NK-92 (cell line): ENCODE results near the gene TWSG1.
"Not testable (repeated sequence)": the region's sequence is repeated elsewhere in the genome, so short reads cannot be mapped to it uniquely, and the experiment has no call there.

ENCODE experiments used
- DNase-seq: peaks from one replicate; lab custom pipeline; 2025; ENCODE audit not compliant: unreplicated experiment; lab: John Stamatoyannopoulos, UW

Gene TWSG1

GRCh38 chr18:9386879-9387278 is 52.3 kb downstream of the TWSG1 start:
- DNase-seq = no peak

GRCh38 chr18:9387891-9388290 is 53.3 kb downstream of the TWSG1 start:
- no peak for DNase-seq

DNA sequence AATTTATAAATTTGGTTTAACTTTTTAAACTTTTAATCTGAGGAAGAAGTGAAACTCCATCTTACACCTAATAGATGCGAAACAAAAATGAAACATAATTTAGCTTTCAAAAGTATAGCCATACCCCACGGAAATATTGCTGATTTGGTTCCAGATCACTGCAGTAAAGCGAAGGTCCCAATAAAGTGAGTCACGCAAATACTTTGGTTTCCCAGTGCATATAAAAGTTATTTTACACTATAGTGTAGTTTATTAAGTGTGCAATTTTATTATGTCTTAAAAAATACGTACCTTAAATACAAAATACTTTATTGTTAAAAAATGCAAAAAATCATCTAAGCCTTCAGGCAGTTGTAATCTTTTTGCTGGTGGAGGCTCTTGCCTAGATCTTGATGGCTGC is 55.1 kb downstream of the TWSG1 start:
- DNase-seq = no peak

DNA sequence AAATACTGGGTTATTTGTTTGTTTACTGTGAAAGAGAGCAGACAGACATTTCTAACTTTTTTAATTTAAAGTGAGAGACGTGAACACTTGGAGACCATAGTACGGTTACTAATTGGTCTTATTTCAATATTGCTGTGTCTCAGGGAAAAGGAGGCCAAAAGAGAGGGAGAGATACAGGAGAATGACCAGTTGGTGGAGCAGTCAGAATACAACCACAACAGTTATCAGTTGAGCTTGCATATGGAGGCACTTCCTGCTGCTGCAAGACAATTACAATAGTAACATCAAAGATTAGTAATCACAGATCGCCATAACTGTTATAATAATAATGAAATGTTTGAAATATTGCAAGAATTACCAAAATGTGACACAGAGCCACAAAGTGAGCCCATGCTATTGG is 58.2 kb downstream of the TWSG1 start:
- no peak for DNase-seq

DNA sequence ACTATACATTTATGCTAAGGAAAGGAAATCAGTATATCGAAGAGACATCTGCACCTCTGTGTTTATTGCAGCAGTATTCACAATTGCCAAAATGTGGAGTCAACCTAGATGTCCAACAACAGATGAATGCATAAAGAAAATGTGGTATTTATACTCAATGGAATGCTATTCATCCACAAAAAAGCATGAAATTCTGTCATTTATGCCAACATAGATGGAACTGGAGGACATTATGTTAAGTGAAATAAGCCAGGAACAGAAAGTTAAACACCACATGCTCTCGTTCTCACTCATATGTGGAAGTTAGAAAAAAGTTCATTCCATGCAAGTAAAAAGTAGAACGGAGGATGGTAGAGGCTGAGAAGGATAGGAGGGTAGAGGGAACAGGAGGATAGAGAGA is 59.5 kb downstream of the TWSG1 start:
- DNase-seq = no peak

GRCh38 chr18:9400197-9400596 is 65.6 kb downstream of the TWSG1 start:
- no peak for DNase-seq

GRCh38 chr18:9401176-9401575 is 66.6 kb downstream of the TWSG1 start:
- DNase-seq = no peak

- DNase-seq = not testable (repeated sequence)
These were observed 67.9 kb downstream of the TWSG1 start for GRCh38 chr18:9402358-9403007.

DNA sequence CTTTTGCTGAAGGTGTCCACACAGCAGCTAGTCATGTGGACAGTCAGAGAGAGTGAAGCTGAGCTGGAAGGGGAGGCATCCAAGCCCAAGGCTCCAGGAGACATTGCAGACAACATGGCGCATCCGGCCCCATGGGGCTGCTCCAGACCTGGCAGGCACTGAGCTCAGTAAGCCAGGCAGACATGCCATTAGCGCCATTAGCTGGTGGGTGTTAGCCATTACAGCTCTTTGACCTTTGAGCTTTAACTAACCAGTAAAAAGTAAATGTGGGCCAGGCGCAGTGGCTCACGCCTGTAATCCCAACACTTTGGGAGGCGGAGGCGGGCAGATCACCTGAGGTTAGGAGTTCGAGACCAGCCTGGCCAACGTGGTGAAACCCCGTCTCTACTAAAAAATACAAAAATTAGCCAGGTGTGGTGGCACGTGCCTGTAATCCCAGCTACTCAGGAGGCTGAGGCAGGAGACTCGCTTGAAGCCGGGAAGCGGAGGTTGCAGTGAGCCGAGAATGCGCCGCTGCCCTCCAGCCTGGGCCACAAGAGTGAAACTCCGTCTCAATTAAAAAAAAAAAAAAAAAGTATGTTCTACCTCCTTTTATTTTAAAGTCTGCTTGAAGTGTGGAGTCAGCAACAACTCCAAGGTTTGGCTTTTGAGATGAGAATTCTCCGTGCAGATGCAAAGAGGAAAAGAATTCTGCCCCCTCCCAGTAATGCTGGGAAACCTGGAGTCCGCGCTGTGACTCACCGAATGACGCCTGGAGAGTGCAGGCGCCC is 69.4 kb downstream of the TWSG1 start:
- no peak for DNase-seq

GRCh38 chr18:9404565-9405060 is 70.0 kb downstream of the TWSG1 start:
- no peak for DNase-seq

- no peak for DNase-seq
These were observed 70.6 kb downstream of the TWSG1 start for GRCh38 chr18:9405130-9405529.

DNA sequence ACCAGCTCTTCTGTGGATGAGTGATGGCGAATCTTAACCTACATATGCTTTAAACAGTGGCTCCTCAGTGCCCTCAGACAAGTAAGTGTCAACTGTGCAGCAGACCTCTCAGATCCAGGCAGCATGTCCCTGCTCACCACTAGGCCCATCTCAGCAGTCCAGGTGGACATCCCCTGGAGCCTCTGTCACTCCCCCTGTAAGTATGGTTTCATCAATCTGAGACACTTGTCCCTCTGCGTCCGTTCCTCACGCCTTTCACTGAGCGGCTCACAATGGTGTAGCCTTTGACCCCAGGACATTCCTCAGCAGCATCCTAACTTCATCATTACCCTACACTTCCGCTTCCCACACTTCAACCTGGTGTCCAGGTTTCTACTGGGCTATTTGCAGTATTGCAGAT is 71.4 kb downstream of the TWSG1 start:
- DNase-seq = no peak

- no peak for DNase-seq
These were observed 75.9 kb downstream of the TWSG1 start for GRCh38 chr18:9410515-9410914.

DNA sequence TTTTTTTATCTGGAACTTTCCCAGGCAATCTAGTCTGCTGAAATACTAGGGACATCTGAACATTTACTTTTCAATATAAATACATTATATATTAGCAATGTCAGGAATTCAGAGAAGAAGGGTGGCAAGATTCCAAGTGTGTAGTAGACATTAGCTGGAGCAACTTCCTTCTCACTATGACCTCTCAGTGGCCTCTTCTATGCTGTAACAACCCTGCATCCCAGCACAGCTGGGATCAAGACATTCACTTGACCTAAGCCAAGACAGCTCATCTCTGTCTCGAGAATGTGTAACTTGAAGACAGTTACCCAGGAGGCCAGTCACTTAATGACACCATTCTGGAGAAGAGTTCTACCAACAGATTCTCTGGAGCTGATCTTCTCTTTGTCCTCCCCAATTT is 79.0 kb downstream of the TWSG1 start:
- no peak for DNase-seq

DNA sequence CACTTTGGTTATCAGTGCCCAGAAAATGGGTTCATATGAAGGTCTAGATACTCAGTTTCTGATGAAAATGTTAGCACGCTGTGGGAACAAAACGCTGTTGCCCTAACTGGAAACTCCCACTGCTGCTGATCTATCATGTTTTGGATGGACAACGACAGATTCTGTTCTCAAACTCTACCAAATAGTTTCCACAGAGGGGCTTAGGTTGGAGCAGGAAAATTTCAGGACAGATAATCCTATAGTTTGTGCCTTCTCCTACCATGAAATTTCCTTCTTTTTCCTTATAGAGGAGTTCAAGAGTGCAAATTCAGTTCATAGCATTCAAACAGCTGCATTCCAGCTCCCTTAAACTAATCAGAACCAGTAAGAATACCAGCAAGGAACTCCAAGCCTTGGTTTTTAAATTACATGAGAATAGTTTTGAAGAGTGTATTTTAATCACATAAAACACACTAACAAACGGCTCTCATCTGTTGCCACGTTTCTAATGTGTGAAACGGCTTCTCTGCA is 82.0 kb downstream of the TWSG1 start:
- no peak for DNase-seq

DNA sequence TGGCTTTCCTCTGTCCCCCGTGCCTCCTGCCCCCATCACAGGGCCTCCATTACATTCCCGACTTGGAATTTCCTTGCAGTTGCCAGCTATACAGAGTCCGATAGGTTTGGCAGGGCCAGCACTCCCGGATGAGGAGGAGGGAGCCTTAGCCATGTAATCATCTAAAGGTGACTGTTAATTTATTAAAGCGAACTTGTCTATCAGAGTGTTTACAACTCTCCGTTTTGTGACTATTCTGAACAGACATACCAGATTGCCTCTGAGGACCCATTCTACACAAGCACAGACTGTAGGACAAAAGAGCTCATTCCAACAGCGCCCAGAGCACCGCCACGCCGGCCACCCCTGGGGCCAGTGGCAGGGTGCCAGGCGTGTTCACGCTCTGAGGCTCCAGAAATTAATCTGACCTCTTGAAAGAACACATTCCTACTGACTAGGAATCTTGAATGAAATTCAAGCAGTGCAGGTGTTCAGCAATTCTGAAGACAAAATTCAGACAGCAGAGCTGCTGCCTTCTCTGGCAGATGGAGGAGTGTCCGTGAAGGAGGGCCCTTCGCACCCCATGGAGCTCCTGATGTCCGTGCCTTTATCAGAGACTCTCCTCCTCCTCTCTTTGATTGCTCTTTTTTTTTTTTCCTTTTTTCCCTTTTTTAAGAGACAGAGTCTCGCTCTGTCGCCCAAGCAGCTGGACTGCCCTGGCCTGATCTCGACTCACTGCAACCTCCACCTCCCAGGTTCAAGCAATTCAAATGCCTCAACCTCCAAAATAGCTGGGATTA is 82.7 kb downstream of the TWSG1 start:
- no peak for DNase-seq

DNA sequence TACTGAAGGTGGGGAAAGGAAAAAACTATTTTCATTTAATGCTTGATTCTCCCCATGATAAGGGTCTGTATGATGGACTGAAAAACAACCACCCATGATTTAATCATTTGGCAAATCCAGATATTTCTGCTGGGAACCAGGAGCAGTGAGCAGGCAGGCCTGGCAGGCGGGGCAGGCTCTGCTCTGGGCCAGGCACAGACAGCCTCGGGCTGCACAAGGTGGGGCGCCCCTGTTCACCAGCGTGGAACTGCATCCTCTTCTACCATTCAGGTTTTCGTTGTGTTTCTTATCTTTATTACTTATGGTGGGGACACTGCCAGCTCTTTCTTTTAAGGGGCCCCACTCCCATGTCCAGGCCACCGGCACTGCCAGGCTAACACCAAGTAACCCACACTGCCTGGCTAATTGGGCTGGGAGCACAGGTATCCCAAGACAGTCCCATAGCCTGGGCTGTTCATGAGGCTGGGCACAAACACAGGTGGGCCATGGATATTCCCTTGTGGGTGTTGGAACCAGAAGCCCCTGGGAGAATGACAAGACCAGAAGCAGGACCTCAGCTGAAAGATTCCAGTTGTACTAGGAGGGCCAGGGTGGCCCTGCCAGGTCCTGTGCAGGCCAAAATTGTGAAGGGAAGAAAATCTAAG is 83.6 kb downstream of the TWSG1 start:
- no peak for DNase-seq

GRCh38 chr18:9419956-9420631 is 85.5 kb downstream of the TWSG1 start:
- no peak for DNase-seq

GRCh38 chr18:9421096-9421900 is 86.7 kb downstream of the TWSG1 start:
- no peak for DNase-seq

GRCh38 chr18:9421901-9422327 is 87.3 kb downstream of the TWSG1 start:
- no peak for DNase-seq
